ENCODE data around the gene CPA5.

DNA sequence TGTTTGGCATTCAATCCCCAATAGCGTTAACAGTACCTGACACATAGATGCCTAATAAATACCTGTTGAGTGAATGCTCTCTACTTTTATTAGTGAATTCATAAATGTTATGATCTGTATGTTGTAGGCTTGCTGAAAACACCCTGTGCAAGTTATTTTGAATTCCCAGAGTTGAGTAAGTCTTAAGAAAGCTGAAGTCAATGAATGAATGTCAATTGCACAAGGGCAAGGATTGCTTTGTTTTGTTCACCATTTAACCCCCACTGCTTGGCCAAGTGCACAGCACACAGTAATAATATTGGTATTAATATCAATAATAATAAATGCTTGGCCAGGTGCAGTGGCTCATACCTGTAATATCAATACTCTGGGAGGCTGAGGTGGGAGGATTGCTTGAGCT is 45.9 kb downstream of the CPA5 start:
- TF ChIP-seq, protein P1, sequence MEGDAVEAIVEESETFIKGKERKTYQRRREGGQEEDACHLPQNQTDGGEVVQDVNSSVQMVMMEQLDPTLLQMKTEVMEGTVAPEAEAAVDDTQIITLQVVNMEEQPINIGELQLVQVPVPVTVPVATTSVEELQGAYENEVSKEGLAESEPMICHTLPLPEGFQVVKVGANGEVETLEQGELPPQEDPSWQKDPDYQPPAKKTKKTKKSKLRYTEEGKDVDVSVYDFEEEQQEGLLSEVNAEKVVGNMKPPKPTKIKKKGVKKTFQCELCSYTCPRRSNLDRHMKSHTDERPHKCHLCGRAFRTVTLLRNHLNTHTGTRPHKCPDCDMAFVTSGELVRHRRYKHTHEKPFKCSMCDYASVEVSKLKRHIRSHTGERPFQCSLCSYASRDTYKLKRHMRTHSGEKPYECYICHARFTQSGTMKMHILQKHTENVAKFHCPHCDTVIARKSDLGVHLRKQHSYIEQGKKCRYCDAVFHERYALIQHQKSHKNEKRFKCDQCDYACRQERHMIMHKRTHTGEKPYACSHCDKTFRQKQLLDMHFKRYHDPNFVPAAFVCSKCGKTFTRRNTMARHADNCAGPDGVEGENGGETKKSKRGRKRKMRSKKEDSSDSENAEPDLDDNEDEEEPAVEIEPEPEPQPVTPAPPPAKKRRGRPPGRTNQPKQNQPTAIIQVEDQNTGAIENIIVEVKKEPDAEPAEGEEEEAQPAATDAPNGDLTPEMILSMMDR (IDR thresholded peaks at IDR 0.05; ENCODE audit: borderline replicate concordance, extremely low read depth, low read length, poor library complexity, severe bottlenecking), result no peak
- TF ChIP-seq EZH2 (IDR thresholded peaks at IDR 0.05; ENCODE audit: borderline replicate concordance, low read depth, low read length, severe bottlenecking), result no peak
